ENCODE results near the gene JSRP1.

The JSRP1 gene

GRCh38 chr19:2268861-2269243 is 12.6 kb upstream of the JSRP1 start:
- no peak for DNase-seq (ENCODE audit: low read depth, low spot score)
- H3K4me3 ChIP-seq (ENCODE audit: insufficient read length, low read depth) = peak overlapping the region; percentile 58
- no peaks in the 10 kb centered on the region for H3K27me3 ChIP-seq (ENCODE audit: insufficient read depth, insufficient read length)
- peaks cover 14% of the 10 kb centered on the region for H3K4me1 ChIP-seq (ENCODE audit: insufficient read depth, insufficient read length)
- H3K36me3 ChIP-seq (ENCODE audit: insufficient read depth, insufficient read length, low read length) = peaks cover 33% of the 10 kb centered on the region
- no peak overlapping the region for H3K9ac ChIP-seq (ENCODE audit: insufficient read length, low read depth)
- no peak for TF ChIP-seq ZNF274 (IDR thresholded peaks at IDR 0.05; ENCODE audit: low read depth, low read length)
- TF ChIP-seq YY1 (IDR thresholded peaks at IDR 0.05; ENCODE audit: insufficient read depth, insufficient read length) = no peak
- TF ChIP-seq SUZ12 (IDR thresholded peaks at IDR 0.05; ENCODE audit: extremely low read depth, insufficient read depth, insufficient read length) = no peak
- no peaks in the 10 kb centered on the region for H3K9me3 ChIP-seq (ENCODE audit: insufficient read depth, low read length)

GRCh38 chr19:2268480-2268830 is 12.2 kb upstream of the JSRP1 start:
- Histone ChIP-seq H3K4me1 (ENCODE audit: insufficient read depth, insufficient read length) (peaks cover 13% of the 10 kb centered on the region), H3K9ac (ENCODE audit: insufficient read length, low read depth) (no peak overlapping the region), H3K4me3 (ENCODE audit: insufficient read length, low read depth) (no peak overlapping the region), H3K27me3 (ENCODE audit: insufficient read depth, insufficient read length) (no peaks in the 10 kb centered on the region), H3K9me3 (ENCODE audit: insufficient read depth, low read length) (no peaks in the 10 kb centered on the region), H3K36me3 (ENCODE audit: insufficient read depth, insufficient read length, low read length) (peaks cover 30% of the 10 kb centered on the region)
- TF ChIP-seq SUZ12 (IDR thresholded peaks at IDR 0.05; ENCODE audit: extremely low read depth, insufficient read depth, insufficient read length) (no peak), YY1 (IDR thresholded peaks at IDR 0.05; ENCODE audit: insufficient read depth, insufficient read length) (no peak), ZNF274 (IDR thresholded peaks at IDR 0.05; ENCODE audit: low read depth, low read length) (no peak)
- no peak for DNase-seq (ENCODE audit: low read depth, low spot score)

GRCh38 chr19:2266183-2266993 is 10.2 kb upstream of the JSRP1 start:
- Histone ChIP-seq H3K9ac (ENCODE audit: insufficient read length, low read depth) (no peak overlapping the region), H3K4me3 (ENCODE audit: insufficient read length, low read depth) (no peak overlapping the region), H3K4me1 (ENCODE audit: insufficient read depth, insufficient read length) (peaks cover 3% of the 10 kb centered on the region), H3K9me3 (ENCODE audit: insufficient read depth, low read length) (no peaks in the 10 kb centered on the region), H3K36me3 (ENCODE audit: insufficient read depth, insufficient read length, low read length) (peaks cover 11% of the 10 kb centered on the region), H3K27me3 (ENCODE audit: insufficient read depth, insufficient read length) (no peaks in the 10 kb centered on the region)
- DNase-seq (ENCODE audit: low read depth, low spot score) = no peak
- TF ChIP-seq ZNF274 (IDR thresholded peaks at IDR 0.05; ENCODE audit: low read depth, low read length) = no peak

- H3K4me3 ChIP-seq (ENCODE audit: insufficient read length, low read depth) = no peak overlapping the region
- H3K27me3 ChIP-seq (ENCODE audit: insufficient read depth, insufficient read length) = no peaks in the 10 kb centered on the region
- peak; percentile 44 for DNase-seq (ENCODE audit: low read depth, low spot score)
- H3K4me1 ChIP-seq (ENCODE audit: insufficient read depth, insufficient read length) = peaks cover 2% of the 10 kb centered on the region
- TF ChIP-seq SUZ12 (IDR thresholded peaks at IDR 0.05; ENCODE audit: extremely low read depth, insufficient read depth, insufficient read length) (no peak), YY1 (IDR thresholded peaks at IDR 0.05; ENCODE audit: insufficient read depth, insufficient read length) (peak; percentile 31)
- H3K9ac ChIP-seq (ENCODE audit: insufficient read length, low read depth) = no peak overlapping the region
- no peaks in the 10 kb centered on the region for H3K9me3 ChIP-seq (ENCODE audit: insufficient read depth, low read length)
- H3K36me3 ChIP-seq (ENCODE audit: insufficient read depth, insufficient read length, low read length) = no peaks in the 10 kb centered on the region
Measured at GRCh38 chr19:2261438-2262172, 5.4 kb upstream of the JSRP1 start.

GRCh38 chr19:2260341-2260805 is 4.2 kb upstream of the JSRP1 start:
- no peak overlapping the region for H3K9ac ChIP-seq (ENCODE audit: insufficient read length, low read depth)
- no peak overlapping the region for H3K4me3 ChIP-seq (ENCODE audit: insufficient read length, low read depth)
- H3K27me3 ChIP-seq (ENCODE audit: insufficient read depth, insufficient read length) = no peaks in the 10 kb centered on the region
- H3K36me3 ChIP-seq (ENCODE audit: insufficient read depth, insufficient read length, low read length) = no peaks in the 10 kb centered on the region
- TF ChIP-seq ZNF274 (IDR thresholded peaks at IDR 0.05; ENCODE audit: low read depth, low read length) (no peak), SUZ12 (IDR thresholded peaks at IDR 0.05; ENCODE audit: extremely low read depth, insufficient read depth, insufficient read length) (no peak), YY1 (IDR thresholded peaks at IDR 0.05; ENCODE audit: insufficient read depth, insufficient read length) (no peak)
- H3K9me3 ChIP-seq (ENCODE audit: insufficient read depth, low read length) = no peaks in the 10 kb centered on the region
- peaks cover 9% of the 10 kb centered on the region for H3K4me1 ChIP-seq (ENCODE audit: insufficient read depth, insufficient read length)
- no peak for DNase-seq (ENCODE audit: low read depth, low spot score)

GRCh38 chr19:2259336-2259735 is 3.1 kb upstream of the JSRP1 start:
- no peak for DNase-seq (ENCODE audit: low read depth, low spot score)

GRCh38 chr19:2255112-2255845 is 938 bp downstream of the JSRP1 start:
- H3K27me3 ChIP-seq (ENCODE audit: insufficient read depth, insufficient read length) = no peaks in the 10 kb centered on the region
- no peak for DNase-seq (ENCODE audit: low read depth, low spot score)
- no peaks in the 10 kb centered on the region for H3K9me3 ChIP-seq (ENCODE audit: insufficient read depth, low read length)
- no peak overlapping the region for H3K9ac ChIP-seq (ENCODE audit: insufficient read length, low read depth)
- peaks cover 17% of the 10 kb centered on the region for H3K4me1 ChIP-seq (ENCODE audit: insufficient read depth, insufficient read length)
- peaks cover 19% of the 10 kb centered on the region for H3K36me3 ChIP-seq (ENCODE audit: insufficient read depth, insufficient read length, low read length)
- no peak for TF ChIP-seq SUZ12 (IDR thresholded peaks at IDR 0.05; ENCODE audit: extremely low read depth, insufficient read depth, insufficient read length)
- TF ChIP-seq YY1 (IDR thresholded peaks at IDR 0.05; ENCODE audit: insufficient read depth, insufficient read length) = no peak
- TF ChIP-seq ZNF274 (IDR thresholded peaks at IDR 0.05; ENCODE audit: low read depth, low read length) = no peak
- H3K4me3 ChIP-seq (ENCODE audit: insufficient read length, low read depth) = no peak overlapping the region

More at GRCh38 chr19:2259336-2259735, 3.1 kb upstream of the JSRP1 start:
- Histone ChIP-seq H3K9ac (ENCODE audit: insufficient read length, low read depth) (no peak overlapping the region), H3K36me3 (ENCODE audit: insufficient read depth, insufficient read length, low read length) (no peaks in the 10 kb centered on the region), H3K9me3 (ENCODE audit: insufficient read depth, low read length) (no peaks in the 10 kb centered on the region), H3K27me3 (ENCODE audit: insufficient read depth, insufficient read length) (no peaks in the 10 kb centered on the region), H3K4me3 (ENCODE audit: insufficient read length, low read depth) (no peak overlapping the region), H3K4me1 (ENCODE audit: insufficient read depth, insufficient read length) (peaks cover 9% of the 10 kb centered on the region)
- TF ChIP-seq SUZ12 (IDR thresholded peaks at IDR 0.05; ENCODE audit: extremely low read depth, insufficient read depth, insufficient read length) = no peak
- TF ChIP-seq ZNF274 (IDR thresholded peaks at IDR 0.05; ENCODE audit: low read depth, low read length) = no peak
- no peak for TF ChIP-seq YY1 (IDR thresholded peaks at IDR 0.05; ENCODE audit: insufficient read depth, insufficient read length)
